Cardiac muscle cell (in vitro differentiated cells and primary cell): ENCODE results near the gene MTHFD2. TPM values are rescaled to one million over a fixed set of nuclear protein-coding genes. Genes with fewer than 3 reads are reported as not detected.
A peak's percentile ranks its signal among the peaks of the same experiment; 100 is the strongest.
"Not testable (repeated sequence)": the region's sequence is repeated elsewhere in the genome, so short reads cannot be mapped to it uniquely, and the experiment has no call there.

Source experiments
- DNase-seq, 2 donors: peaks; one replicate each; pipeline versions ENCODE4 v3.0.0 to v3.0.0-alpha.2; 2010 to 2017; ENCODE audit warnings: low read depth in 1 of 2, low spot score in 1 of 2
- H3K27ac ChIP-seq: fragments of 200-600 bp; sonication (generic); 2 replicates; pipeline ENCODE4 v1.5.1; 2016
- H3K27me3 ChIP-seq: fragments of 200-600 bp; sonication (generic); 2 replicates; pipeline ENCODE4 v1.6.0; 2016; ENCODE audit warnings: control low read depth
- H3K36me3 ChIP-seq: fragments of 200-600 bp; sonication (generic); 2 replicates; pipeline ENCODE4 v1.5.1; 2016; ENCODE audit warnings: control low read depth
- H3K4me1 ChIP-seq: fragments of 200-600 bp; sonication (generic); 2 replicates; pipeline ENCODE4 v1.8.1; 2017; ENCODE audit warnings: low read depth, mild to moderate bottlenecking, mixed run types
- H3K4me3 ChIP-seq: fragments of 200-600 bp; sonication (generic); 2 replicates; pipeline ENCODE4 v1.5.1; 2016; ENCODE audit warnings: mild to moderate bottlenecking
- H3K9me3 ChIP-seq: fragments of 200-600 bp; sonication (generic); 2 replicates; pipeline ENCODE4 v1.5.1; 2017; ENCODE audit warnings: low read depth, mild to moderate bottlenecking, control low read depth
- CTCF ChIP-seq: IDR thresholded peaks from 2 replicates; pipeline ENCODE4 v1.5.1; 2012; ENCODE audit warnings: low read depth, mild to moderate bottlenecking, low read length
- polyA plus RNA-seq: library from polyadenylated mRNA; unstranded; fragments of >200 nt; fragmentation: Nextera tagmentation; extraction: Ambion mirVana; gene quantifications from 2 replicates; pipeline ENCODE4 v1.2.1, GENCODE V29; 2016
- total RNA-seq: library from RNA; depleted of rRNA; stranded (reverse); fragments of >200 nt; gene quantifications from 2 replicates; pipeline ENCODE4 v1.2.3, GENCODE V29; 2016

Gene MTHFD2
- total and polyA plus RNA-seq, 2 experiments from 2014 or later: 15.6 to 21.1 TPM

DNA sequence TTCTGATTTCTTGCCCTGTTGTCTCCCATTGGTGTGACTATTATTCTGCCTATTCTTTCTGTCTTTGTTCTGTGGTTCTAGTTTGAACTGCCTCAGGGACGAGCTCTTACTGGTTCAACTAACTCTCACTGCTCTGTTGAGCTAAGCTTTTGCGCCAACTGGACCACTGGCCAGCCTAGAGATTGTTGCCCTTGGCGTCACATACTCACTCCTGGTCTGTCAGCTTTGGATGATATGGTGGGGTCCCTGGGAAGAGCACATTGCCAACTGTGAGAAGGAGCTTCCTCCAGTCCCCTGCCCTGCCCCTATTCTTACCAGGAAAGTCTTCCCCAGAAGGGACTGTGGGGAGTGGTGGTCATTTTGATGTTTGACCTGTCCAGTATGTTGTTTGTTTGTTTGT is 6.0 kb downstream of the MTHFD2 start:
- no peaks in the 10 kb centered on the region for H3K9me3 ChIP-seq
- no peak for TF ChIP-seq CTCF
- no peak for DNase-seq
- H3K36me3 ChIP-seq: peaks cover under 1% of the 10 kb centered on the region
- no peak overlapping the region for H3K4me3 ChIP-seq
- peaks cover 6% of the 10 kb centered on the region for H3K4me1 ChIP-seq
- no peaks in the 10 kb centered on the region for H3K27me3 ChIP-seq
- no peak overlapping the region for H3K27ac ChIP-seq

DNA sequence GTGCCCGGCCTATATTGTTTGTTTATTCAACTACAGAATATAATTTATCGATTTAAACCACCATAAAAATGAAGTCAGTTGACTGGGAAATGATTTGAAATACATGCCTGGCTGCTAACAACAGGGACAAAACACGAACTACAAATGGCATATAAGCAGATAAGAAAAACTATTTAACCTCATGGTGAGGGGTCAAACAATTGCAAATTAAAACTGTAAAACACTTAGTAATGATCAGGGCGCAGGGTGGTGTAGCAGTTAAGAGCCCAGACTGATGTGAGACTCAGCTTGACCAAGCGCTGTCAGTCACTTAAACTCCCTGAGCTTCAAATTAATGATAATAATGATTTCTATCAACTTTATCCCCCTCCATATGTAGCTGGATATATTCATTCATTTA is 6.7 kb downstream of the MTHFD2 start:
- H3K27ac ChIP-seq: no peak overlapping the region
- DNase-seq: no peak
- H3K4me3 ChIP-seq: no peak overlapping the region
- no peaks in the 10 kb centered on the region for H3K9me3 ChIP-seq
- H3K27me3 ChIP-seq: no peaks in the 10 kb centered on the region
- TF ChIP-seq CTCF: no peak
- peaks cover 2% of the 10 kb centered on the region for H3K4me1 ChIP-seq
- peaks cover 7% of the 10 kb centered on the region for H3K36me3 ChIP-seq

- no peak for TF ChIP-seq CTCF
- Histone ChIP-seq H3K9me3 (no peaks in the 10 kb centered on the region), H3K27ac (no peak overlapping the region), H3K4me3 (no peak overlapping the region), H3K4me1 (no peaks in the 10 kb centered on the region), H3K36me3 (peaks cover 10% of the 10 kb centered on the region), H3K27me3 (no peaks in the 10 kb centered on the region)
- DNase-seq: no peak
These were observed 7.2 kb downstream of the MTHFD2 start for GRCh38 chr2:74205596-74205995.

GRCh38 chr2:74206180-74206688 is 7.8 kb downstream of the MTHFD2 start:
- H3K27me3 ChIP-seq: no peaks in the 10 kb centered on the region
- no peak overlapping the region for H3K4me3 ChIP-seq
- H3K27ac ChIP-seq: no peak overlapping the region
- no peaks in the 10 kb centered on the region for H3K9me3 ChIP-seq
- DNase-seq: peak in 1 of 2 donors; percentile 86
- no peak for TF ChIP-seq CTCF
- peaks cover 15% of the 10 kb centered on the region for H3K36me3 ChIP-seq
- H3K4me1 ChIP-seq: no peaks in the 10 kb centered on the region

DNA sequence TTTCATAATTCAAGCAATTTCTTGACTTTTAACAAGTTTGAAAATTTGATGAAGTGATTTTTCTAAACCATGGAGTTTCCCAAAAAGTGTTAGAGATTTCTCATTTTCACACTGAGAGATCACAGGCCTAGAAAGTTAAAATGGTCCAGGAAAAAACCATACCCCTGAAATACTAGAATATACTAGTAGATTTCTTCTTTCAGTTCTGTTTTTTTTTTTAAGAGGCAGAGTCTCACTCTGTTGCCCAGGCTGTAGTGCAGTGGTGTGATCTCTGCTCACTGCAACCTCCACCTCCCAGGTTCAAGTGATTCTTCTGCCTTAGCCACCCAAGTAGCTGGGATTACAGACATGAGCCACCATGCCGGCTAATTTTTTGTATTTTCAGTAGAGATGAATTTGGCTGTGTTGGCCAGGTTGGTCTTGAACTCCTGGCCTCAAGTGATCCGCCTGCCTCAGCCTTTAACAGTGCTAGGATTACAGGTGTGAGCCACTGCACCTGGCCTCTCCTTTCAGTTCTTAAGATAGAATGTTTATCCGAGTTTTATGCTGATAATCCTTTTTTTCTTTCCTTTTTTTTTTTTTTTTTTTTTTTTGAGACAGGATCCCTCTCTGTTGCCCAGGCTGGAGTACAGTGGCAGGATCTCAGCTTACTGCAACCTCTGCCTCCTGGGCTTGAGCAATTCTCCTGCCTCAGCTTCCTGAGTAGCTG is 14.4 kb downstream of the MTHFD2 start:
- no peak for DNase-seq
- TF ChIP-seq CTCF: no peak
- Histone ChIP-seq H3K9me3 (no peaks in the 10 kb centered on the region), H3K4me1 (no peaks in the 10 kb centered on the region), H3K27me3 (no peaks in the 10 kb centered on the region), H3K36me3 (peaks cover 31% of the 10 kb centered on the region), H3K4me3 (no peak overlapping the region), H3K27ac (no peak overlapping the region)

GRCh38 chr2:74215771-74216170 is 17.4 kb downstream of the MTHFD2 start:
- H3K4me1 ChIP-seq, DNase-seq, H3K4me3 ChIP-seq, H3K27ac ChIP-seq, H3K9me3 ChIP-seq, H3K27me3 ChIP-seq: not testable (repeated sequence)
- H3K36me3 ChIP-seq: peaks cover 21% of the 10 kb centered on the region
